HG03342 (cell line): ENCODE data around the gene TOM1L2.
"Not testable (repeated sequence)": the region's sequence is repeated elsewhere in the genome, so short reads cannot be mapped to it uniquely, and the experiment has no call there.

ENCODE experiments used
- ATAC-seq: cut with Tn5 transposase; IDR thresholded peaks from one replicate; pipeline ENCODE4 v1.9.1; 2021; ENCODE audit warnings: mild to moderate bottlenecking, moderate library complexity; ENCODE audit not compliant: unreplicated experiment

Gene TOM1L2

GRCh38 chr17:17971431-17972125 lies 622 bp downstream of the TOM1L2 start:
- ATAC-seq: no peak

GRCh38 chr17:17970699-17971430 lies 1.3 kb downstream of the TOM1L2 start:
- no peak for ATAC-seq

DNA sequence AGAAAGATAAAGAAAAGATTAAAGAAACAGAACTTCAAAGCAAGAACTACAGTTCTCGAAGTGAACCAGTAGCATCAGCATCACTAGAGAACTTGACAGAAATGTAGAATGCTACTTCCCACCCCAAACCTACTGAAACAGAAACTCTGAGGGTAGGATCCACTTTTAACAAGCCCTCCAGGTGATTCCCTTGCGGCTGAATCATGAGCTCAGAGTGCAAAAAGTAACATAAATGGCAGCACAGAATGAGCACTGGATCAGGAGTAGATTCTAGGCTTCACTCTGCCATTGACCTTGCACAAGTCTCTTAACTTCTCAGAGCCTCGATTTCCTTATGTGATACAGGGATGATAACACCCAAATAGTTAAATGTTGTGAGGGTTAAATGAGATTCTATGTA lies 5.8 kb downstream of the TOM1L2 start:
- no peak for ATAC-seq

DNA sequence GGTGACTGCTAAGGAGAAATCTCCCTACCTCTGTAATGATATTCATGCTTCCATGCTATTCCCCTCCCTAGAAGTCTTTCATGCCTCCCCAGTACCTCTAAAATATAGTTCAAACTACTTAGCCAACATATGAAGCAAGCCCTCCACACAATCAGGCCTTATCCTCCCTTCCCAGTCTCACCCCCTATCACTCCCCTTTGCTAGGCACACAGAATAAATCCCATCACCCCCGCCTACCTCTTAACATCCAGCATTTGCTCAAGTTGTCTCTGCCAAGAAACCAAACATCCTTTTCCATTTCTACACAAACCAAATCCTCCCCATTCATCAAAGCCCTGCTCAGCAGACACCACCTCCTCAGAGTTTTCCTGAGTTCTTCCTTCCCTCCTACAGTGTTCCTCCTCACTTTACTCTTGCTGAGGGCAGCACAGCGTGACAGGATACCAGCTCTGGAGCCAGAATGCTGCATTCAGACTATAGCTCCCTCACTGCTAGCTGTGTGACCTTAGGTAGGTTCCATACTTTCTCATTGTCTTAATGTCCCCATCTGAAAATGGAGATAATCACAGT lies 7.0 kb downstream of the TOM1L2 start:
- ATAC-seq: no peak

- ATAC-seq: no peak
Observed at GRCh38 chr17:17964710-17965109, 7.5 kb downstream of the TOM1L2 start.

GRCh38 chr17:17963694-17964436 lies 8.3 kb downstream of the TOM1L2 start:
- ATAC-seq: no peak

DNA sequence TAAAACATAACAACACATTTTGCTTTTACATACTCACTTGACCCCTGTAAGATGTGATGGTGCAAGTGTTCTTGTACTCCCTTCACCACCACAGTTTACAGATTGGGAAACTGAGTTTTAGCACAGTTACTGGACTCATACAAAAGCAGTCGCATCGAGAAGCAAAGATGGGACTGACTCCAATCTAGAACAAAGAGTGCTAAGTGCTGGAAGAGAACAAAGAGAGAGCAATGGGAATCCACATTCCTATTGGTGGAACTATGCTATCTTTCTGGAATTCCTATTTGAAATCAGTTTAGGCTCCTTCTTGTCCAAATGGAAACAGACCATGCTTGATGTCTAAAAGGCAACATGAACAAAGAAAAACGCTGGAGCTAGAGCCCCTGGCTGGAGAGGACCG lies 9.1 kb downstream of the TOM1L2 start:
- ATAC-seq: no peak

GRCh38 chr17:17960500-17961030 lies 11.6 kb downstream of the TOM1L2 start:
- ATAC-seq: no peak

DNA sequence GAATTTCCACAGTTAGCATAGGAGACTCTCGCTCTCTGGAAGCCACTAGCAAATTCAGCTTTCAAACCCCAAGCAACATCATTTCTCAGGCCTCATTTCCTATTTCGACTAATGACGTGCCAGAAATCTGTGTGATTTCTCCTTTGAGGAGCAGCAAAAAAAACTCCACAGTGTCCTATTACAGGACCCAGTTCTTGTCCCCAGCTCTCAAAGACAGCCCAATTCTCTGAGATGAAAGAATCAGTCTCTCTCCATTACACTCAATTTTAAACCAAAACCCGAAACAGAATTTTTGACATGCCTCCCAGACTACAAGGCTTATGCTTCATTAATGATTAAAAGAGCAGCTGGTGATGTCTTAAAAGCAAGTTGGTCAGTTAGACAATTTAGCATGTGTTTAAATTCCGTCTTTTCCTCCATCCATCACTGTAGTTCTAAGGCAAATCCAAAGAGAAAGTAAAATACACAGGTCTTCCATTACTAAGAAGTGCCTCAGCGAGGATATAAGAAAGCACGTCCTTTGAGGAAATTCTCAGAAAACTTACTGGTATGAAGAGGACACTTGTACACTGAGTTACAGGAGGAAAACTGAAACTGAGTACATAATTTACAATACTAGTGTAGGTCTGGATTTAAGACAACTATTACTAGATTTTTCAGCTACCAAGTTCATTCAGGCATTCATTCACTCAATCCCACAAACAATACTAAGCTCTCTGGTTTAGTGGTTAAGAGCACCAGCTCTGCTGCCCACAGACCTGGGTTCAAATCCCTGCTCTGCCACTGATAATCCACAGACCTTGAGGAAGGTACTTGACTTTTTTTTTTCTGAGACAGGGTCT lies 12.5 kb downstream of the TOM1L2 start:
- peak; percentile 53 for ATAC-seq

GRCh38 chr17:17958982-17959381 lies 13.2 kb downstream of the TOM1L2 start:
- ATAC-seq: no peak

DNA sequence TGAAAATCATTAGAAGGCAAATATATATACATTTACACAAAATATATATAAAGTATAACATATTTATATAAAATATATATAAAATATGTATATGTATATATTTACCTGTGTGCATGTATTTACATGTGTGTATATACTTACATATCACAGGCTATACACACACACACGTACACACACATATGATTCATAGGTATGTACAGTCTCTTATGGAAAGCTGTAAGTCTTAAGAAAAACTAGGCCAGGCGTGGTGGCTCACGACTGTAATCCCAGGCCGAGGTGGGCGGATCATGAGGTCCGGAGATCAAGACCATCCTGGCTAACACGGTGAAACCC lies 14.7 kb downstream of the TOM1L2 start:
- no peak for ATAC-seq

DNA sequence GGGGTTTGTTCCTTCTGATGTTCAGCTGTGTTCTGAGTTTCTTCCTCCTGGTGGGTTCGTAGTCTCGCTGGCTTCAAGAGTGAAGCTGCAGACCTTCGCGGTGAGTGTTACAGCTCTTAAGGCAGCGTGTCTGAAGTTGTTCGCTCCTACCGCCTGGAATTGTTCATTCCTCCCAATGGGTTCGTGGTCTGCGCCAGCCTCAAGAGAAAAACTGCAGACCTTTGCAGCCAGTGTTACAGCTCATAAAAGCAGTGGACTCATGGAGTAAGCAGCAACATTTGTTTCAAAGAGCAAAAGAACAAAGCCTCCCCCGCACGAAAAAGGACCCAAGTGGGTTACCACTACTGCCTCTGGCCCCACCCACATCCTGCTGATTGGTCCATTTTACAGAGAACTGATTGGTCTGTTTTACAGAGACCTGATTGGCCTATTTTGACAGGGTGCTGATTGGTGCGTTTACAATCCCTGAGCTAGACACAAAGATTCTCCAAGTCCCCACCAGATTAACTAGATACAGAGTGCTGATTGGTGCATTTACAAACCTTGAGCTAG lies 16.3 kb downstream of the TOM1L2 start:
- not testable (repeated sequence) for ATAC-seq

- no peak for ATAC-seq
Observed at GRCh38 chr17:17954079-17954478, 18.1 kb downstream of the TOM1L2 start.

GRCh38 chr17:17952691-17953090 lies 19.5 kb downstream of the TOM1L2 start:
- ATAC-seq: no peak

DNA sequence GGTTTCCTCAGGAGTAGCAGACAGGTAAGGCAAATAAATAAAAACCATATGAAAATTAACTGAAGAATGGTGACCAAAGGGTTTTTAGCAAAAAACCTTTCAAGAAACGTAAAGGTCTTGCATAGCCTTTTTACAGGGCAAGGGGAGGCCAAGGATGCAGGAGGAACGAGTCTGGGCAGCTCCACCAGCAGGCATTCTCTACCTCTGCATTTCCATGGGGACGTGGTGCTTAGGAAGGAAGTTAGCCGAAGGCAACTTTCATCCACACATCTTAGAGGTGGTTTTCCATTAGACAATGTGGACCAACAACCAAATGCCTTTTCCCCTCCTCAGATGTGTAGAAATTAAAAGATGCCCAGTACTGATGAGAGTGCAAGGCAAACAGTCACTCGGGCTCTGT lies 20.7 kb downstream of the TOM1L2 start:
- no peak for ATAC-seq

DNA sequence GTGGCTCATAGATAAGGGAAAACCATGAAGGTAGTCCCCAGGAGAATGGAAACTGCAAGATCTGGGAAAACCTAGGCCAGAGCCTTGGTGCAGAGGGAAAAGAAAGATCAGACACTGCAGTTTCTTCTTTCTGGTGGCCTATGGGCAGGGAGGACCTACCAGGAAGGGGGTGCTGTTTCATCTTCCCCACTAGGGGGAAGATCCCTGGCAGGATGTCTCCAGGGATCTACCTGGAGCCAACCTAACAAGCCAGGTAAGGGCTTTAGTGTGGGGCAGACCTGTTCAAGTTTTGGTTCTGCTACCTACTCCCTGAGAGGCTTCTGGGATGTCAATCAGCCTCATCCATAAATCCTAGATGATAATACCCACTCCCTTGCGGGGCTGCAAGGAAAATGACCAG lies 21.4 kb downstream of the TOM1L2 start:
- ATAC-seq: no peak

GRCh38 chr17:17950347-17950746 lies 21.9 kb downstream of the TOM1L2 start:
- ATAC-seq: no peak

DNA sequence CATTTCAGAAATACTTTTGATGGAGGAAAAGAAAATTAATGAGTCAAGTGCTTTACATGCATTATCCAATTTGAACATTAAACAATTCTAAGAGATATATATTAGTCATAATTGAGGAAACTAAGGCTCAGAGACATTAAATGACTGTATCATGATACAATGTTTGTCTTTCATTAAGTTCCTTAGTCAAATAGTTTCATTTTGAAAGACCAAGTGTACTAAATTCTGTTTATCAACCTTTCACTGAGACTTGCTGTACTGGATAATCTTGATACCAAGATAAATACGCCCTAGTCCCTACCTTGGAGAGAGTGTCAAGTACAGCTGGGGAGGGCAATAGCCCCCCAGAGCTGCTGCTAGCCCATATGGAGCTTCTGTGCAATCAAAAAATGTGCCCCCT lies 24.2 kb downstream of the TOM1L2 start:
- ATAC-seq: no peak

DNA sequence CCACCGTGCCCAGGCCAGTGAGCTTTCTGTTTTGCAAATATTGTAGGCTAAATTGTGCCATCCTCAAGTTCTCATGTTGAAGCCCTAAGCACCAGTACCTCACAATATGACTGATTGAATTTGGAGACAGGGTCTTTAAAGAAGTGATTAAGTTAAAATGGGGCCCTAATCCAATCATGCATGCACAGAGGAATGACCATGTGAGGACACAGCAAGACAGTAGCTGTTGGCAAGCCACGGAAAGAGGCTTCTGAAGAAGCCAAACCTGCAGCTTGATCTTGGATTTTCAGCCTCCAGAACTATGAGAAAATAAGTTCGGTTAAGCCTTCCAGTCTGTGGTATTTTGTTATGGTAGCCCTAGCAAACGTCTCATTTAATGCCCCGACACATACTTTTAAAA lies 24.9 kb downstream of the TOM1L2 start:
- ATAC-seq: no peak

GRCh38 chr17:17946093-17946492 lies 26.1 kb downstream of the TOM1L2 start:
- ATAC-seq: no peak
